HepG2 (cell line): ENCODE data around the gene TPO. TPM values are rescaled to one million over a fixed set of nuclear protein-coding genes. Genes with fewer than 3 reads are reported as not detected.
"Not testable (repeated sequence)": the region's sequence is repeated elsewhere in the genome, so short reads cannot be mapped to it uniquely, and the experiment has no call there.

Source experiments
- ATAC-seq: fragments of 200-7000 bp; cut with Tn5 transposase; 3 replicates; pipeline ENCODE4 v1.9.1; 2020; ENCODE audit warnings: mild to moderate bottlenecking, moderate library complexity
- BruUV-seq: library from RNA; stranded (reverse); fragments of 400-500 nt; replicated peaks from 2 replicates; lab custom pipeline; 2021; lab: Mats Ljungman, UMichigan
- CTCF ChIA-PET: fragments of 300-600 bp; formaldehyde crosslinking; extraction: SDS; loops from one replicate; lab custom pipeline; 2021; ENCODE audit warnings: low total read pairs, inconsistent platforms, low intra/inter-chr PET ratio; lab: Yijun Ruan, JAX
- POLR2A ChIA-PET: fragments of 350-600 bp; sonication (Branson Sonifier 250); formaldehyde crosslinking; loops from one replicate; lab custom pipeline; 2020; ENCODE audit warnings: antibody characterized with exemption, inconsistent platforms; lab: Yijun Ruan, JAX
- DNase-seq: peaks from one replicate; pipeline ENCODE4 v3.0.0-alpha.2; 2015; ENCODE audit warnings: low spot score
- FAIRE-seq: peaks from 3 replicates; lab custom pipeline; 2011; peaks lifted over from hg19 to GRCh38; lab: Jason Lieb, UNC
- H2AFZ ChIP-seq: one replicate; pipeline ENCODE4 v1.6.1; 2011; ENCODE audit warnings: low read length, inconsistent platforms
- H3K27ac ChIP-seq: fragments of 300-600 bp; 3 replicates; pipeline ENCODE4 v1.8.0; 2011; ENCODE audit warnings: mixed run types, mild to moderate bottlenecking, mixed read lengths, low read length, inconsistent platforms; ENCODE audit not compliant: insufficient read depth; ENCODE audit errors: extremely low read length
- H3K27me3 ChIP-seq, 2 experiments: fragments of 200-600 bp in 1 of 2; 2 replicates in 1 of 2; 3 replicates in 1 of 2; pipeline versions ENCODE4 v1.6.0 to v1.8.0; 2011; ENCODE audit warnings: low read length in 2 of 2, mild to moderate bottlenecking in 2 of 2, moderate library complexity in 2 of 2, inconsistent platforms in 1 of 2; ENCODE audit not compliant: insufficient read depth in 2 of 2, control insufficient read depth in 1 of 2
- H3K36me3 ChIP-seq, 2 experiments: fragments of 200-600 bp in 1 of 2; replicated peaks in 1 of 2; 2 replicates in 1 of 2; 3 replicates in 1 of 2; pipeline versions ENCODE4 v1.5.1 to v1.8.0; 2011; ENCODE audit warnings: low read length in 2 of 2, inconsistent platforms in 1 of 2; ENCODE audit not compliant: insufficient read depth in 2 of 2, control insufficient read depth in 1 of 2
- H3K4me1 ChIP-seq: 2 replicates; pipeline ENCODE4 v1.5.1; 2012; ENCODE audit warnings: low read length, inconsistent platforms; ENCODE audit not compliant: insufficient read depth
- H3K4me2 ChIP-seq: 2 replicates; pipeline ENCODE4 v1.6.0; 2011; ENCODE audit warnings: low read depth, low read length, inconsistent platforms
- H3K4me3 ChIP-seq, 3 experiments: fragments of 200-600 bp in 1 of 3; sonication (generic), shearing (Covaris generic) in 1 of 3; replicated peaks in 1 of 3; 2 replicates each; pipeline ENCODE4 v1.5.1; 2011 to 2016; ENCODE audit warnings: low read length in 3 of 3, inconsistent platforms in 2 of 3, low read depth in 2 of 3, mild to moderate bottlenecking in 2 of 3, control low read depth in 1 of 3, mixed read lengths in 1 of 3; ENCODE audit not compliant: insufficient read depth in 1 of 3
- H3K79me2 ChIP-seq: one replicate; pipeline ENCODE4 v1.6.1; 2011; ENCODE audit warnings: low read length, inconsistent platforms; ENCODE audit not compliant: insufficient read depth
- H3K9ac ChIP-seq: 2 replicates; pipeline ENCODE4 v1.6.0; 2011; ENCODE audit warnings: mild to moderate bottlenecking, low read depth, low read length, inconsistent platforms; ENCODE audit not compliant: insufficient read depth
- H3K9me3 ChIP-seq: 2 replicates; pipeline ENCODE4 v1.5.1; 2012; ENCODE audit warnings: mild to moderate bottlenecking, low read length
- H4K20me1 ChIP-seq: 2 replicates; pipeline ENCODE4 v1.6.0; 2011; ENCODE audit warnings: inconsistent platforms, mild to moderate bottlenecking, low read length, moderate library complexity; ENCODE audit not compliant: insufficient read depth
- MAFF ChIP-seq: IDR thresholded peaks from 2 replicates; pipeline ENCODE4 v1.6.1; 2011; ENCODE audit warnings: low read depth, low read length, improper control_type of control experiment
- MAFK ChIP-seq, 2 experiments: IDR thresholded peaks in 1 of 2; conservative IDR thresholded peaks in 1 of 2; 2 replicates each; pipeline ENCODE4 v1.6.1; 2011; ENCODE audit warnings: improper control_type of control experiment in 2 of 2, low read length in 2 of 2
- WGBS: methylation state at CpG from one replicate; pipeline ENCODE4 v1.1.6; 2017; ENCODE audit warnings: low lambda C conversion rate; 5-methylcytosine and 5-hydroxymethylcytosine counted together
- in situ Hi-C: cut with HindIII; loops from 2 replicates; pipeline ENCODE4 v1.10.0; 2017; ENCODE audit warnings: low pct_unique_long_range_greater_than_20kb; ENCODE audit not compliant: extremely low pct_ligation_motif_present
- intact Hi-C: fragments of 100-400 bp; cut with micrococcal nuclease; formaldehyde crosslinking; loops from one replicate; pipeline ENCODE4 v1.10.0; 2022; ENCODE audit not compliant: unreplicated experiment
- polyA plus RNA-seq, 8 experiments: library from polyadenylated mRNA; depleted of rRNA in 3 of 8; stranded (reverse) in 7 of 8; unstranded in 1 of 8; fragments of >200 nt; fragmentation: Illumina TruSeq in 4 of 8; extraction: Trizol in 4 of 8; gene quantifications; 2 replicates each; pipeline versions ENCODE4 v1.2.1 to v1.2.3, GENCODE V29; 2011 to 2016; ENCODE audit warnings: low read depth in 4 of 8, missing spikeins in 1 of 8, mixed read lengths in 1 of 8; ENCODE audit not compliant: insufficient read depth in 1 of 8
- total RNA-seq, 5 experiments: library from RNA; depleted of rRNA; stranded (reverse); fragments of >200 nt; fragmentation: Illumina TruSeq; extraction: Trizol; gene quantifications; 2 replicates each; pipeline ENCODE4 v1.2.3, GENCODE V29; 2016; ENCODE audit warnings: low read depth in 1 of 5
- TF ChIP-seq, protein P1 (sequence below): IDR thresholded peaks from 2 replicates; pipeline ENCODE4 v1.6.1; 2016; ENCODE audit warnings: missing biosample characterization, missing genetic modification reagents, low read depth

The TPO gene
- total and polyA plus RNA-seq, 2 of the 13 experiments (the other 11 are each of a cell fraction or from before 2014, with no cell fraction given), result not detected

DNA sequence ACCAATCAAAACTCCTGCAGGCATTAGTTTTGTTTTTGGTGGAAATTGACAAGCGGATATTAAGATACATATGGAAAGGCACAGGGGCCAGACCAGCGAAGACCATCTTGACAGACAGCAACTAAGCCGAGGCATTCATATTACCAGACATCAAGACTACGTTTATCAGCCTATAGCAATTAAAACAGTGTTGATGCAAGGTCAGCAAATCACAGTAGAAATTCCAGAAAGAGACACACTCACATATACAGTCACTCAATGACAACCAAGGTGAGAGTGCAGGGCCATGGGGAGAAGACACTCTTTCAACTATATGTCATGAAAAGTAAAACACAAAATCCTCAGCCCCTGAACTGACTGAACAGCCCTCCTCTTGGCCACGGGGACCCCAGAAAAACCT is 164.6 kb downstream of the TPO start:
- in situ Hi-C loops, result no loop called here
- peaks cover 4 to 51% of the 10 kb centered on the region in 2 experiments; a peak in 4 of 5 replicates for H3K27me3 ChIP-seq
- no peak for ATAC-seq
- TF ChIP-seq, protein P1, sequence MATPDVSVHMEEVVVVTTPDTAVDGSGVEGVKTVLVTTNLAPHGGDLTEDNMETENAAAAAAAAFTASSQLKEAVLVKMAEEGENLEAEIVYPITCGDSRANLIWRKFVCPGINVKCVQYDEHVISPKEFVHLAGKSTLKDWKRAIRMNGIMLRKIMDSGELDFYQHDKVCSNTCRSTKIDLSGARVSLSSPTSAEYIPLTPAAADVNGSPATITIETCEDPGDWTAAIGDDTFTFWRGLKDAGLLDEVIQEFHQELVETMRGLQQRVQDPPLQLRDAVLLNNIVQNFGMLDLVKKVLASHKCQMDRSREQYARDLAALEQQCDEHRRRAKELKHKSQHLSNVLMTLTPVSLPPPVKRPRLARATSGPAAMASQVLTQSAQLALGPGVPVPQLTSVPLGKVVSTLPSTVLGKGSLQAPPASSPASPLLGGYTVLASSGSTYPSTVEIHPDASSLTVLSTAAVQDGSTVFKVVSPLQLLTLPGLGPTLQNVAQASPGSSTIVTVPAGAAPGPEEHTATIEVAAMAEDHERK (CRISPR knock-in tag), result no peak
- TF ChIP-seq MAFK (conservative IDR thresholded peaks at IDR 0.05 in 1 of 2, IDR thresholded peaks at IDR 0.05 in 1 of 2; ENCODE audit: low read length in 2 of 2) (peak; percentile 77 to 89), MAFF (peak; percentile 75)
- H3K9me3 ChIP-seq, result no peaks in the 10 kb centered on the region
- no peaks in the 10 kb centered on the region for H3K4me1 ChIP-seq
- no peak overlapping the region for H3K9ac ChIP-seq
- H3K4me3 ChIP-seq, result no peak overlapping the region
- no peak overlapping the region for H2AFZ ChIP-seq
- H3K27ac ChIP-seq, result no peak overlapping the region
- BruUV-seq, result no TSS peak
- 3% methylated on average over 5 of the region's 5 CpGs for WGBS
- FAIRE-seq, result no peak
- ChIA-PET CTCF (no interaction called here), POLR2A (no interaction called here)
- DNase-seq, result no peak
- H4K20me1 ChIP-seq, result no peaks in the 10 kb centered on the region
- intact Hi-C loops, result no loop called here
- no peaks in the 10 kb centered on the region for H3K36me3 ChIP-seq
- no peak overlapping the region for H3K4me2 ChIP-seq
- H3K79me2 ChIP-seq, result no peaks in the 10 kb centered on the region

DNA sequence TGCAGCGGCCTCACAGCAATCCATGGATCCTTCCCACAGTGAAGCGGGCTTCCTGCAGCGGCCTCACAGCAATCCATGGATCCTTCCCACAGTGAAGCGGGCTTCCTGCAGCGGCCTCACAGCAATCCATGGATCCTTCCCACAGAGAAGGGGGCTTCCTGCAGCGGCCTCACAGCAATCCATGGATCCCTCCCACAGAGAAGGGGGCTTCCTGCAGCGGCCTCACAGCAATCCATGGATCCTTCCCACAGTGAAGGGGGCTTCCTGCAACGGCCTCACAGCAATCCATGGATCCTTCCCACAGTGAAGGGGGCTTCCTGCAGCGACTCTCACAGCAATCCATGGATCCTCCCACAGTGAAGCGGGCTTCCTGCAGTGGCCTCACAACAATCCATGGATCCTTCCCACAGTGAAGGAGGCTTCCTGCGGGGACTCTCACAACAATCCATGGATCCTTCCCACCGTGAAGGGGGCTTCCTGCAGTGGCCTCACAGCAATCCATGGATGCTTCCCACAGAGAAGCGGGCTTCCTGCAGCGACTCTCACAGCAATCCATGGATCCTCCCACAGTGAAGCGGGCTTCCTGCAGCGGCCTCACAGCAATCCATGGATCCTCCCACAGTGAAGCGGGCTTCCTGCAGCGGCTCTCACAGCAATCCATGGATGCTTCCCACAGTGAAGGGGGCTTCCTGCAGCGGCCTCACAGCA is 168.1 kb downstream of the TPO start:
- H4K20me1 ChIP-seq, ATAC-seq, H2AFZ ChIP-seq, H3K36me3 ChIP-seq, POLR2A ChIA-PET, in situ Hi-C loops, H3K27ac ChIP-seq, FAIRE-seq, H3K4me1 ChIP-seq, CTCF ChIA-PET, BruUV-seq, DNase-seq, H3K79me2 ChIP-seq, H3K4me2 ChIP-seq, intact Hi-C loops, H3K9ac ChIP-seq, H3K9me3 ChIP-seq, H3K4me3 ChIP-seq: not testable (repeated sequence)
- peaks cover 16 to 59% of the 10 kb centered on the region in 2 experiments; a peak in 4 of 5 replicates for H3K27me3 ChIP-seq
- WGBS, result 32% methylated on average over 15 of the region's 19 CpGs
